ENCODE data around the gene SLC16A14. TPM values are rescaled to one million over a fixed set of nuclear protein-coding genes. Genes with fewer than 3 reads are reported as not detected.

SLC16A14 gene
- total RNA-seq, 1 experiment from 2014 or later = not detected

DNA sequence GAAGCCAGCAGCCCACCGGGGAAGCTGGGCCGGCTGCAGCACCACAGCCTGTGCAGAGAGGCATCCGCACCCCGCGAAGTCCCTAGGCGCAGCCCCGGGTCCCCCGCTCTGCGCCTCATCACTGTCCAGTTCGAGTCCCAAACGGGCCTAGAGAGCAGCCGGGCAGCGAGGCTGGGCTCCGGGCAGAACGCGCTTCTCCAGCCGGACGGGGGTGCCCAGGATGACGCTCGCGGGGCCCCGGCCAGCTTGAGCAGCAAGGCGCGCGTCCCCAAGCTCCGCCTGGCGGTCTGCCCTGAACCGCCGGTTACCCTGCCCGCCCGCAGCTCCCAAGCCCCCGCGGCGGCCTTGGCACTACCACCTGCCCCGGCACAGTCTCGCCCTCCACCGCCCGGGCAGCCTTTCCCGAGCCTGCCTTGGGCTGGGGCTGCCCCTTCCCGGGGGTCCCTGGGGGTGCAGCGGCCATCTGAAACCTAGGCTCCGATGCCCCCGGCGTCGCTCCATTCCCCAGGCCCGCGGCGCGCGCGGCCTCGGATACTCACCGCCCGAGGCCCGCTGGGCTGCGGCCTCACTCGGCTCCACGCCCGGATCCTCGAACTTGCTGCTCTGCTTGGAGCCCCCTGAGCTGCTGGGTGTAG, 591 bp downstream of the SLC16A14 start:
- intact Hi-C loops (cut with micrococcal nuclease; ENCODE audit: unreplicated experiment) = loop anchor here (5.0 kb wide), 1 partner anchor 544 kb away; no protein-coding TSS in a partner anchor
- CTCF ChIA-PET = interaction anchor here (2.1 kb wide), 1 partner anchor 92 kb away, joined by 18 read pairs; no protein-coding TSS in a partner anchor
- Histone ChIP-seq H3K4me3 (ENCODE audit: low read depth, low read length) (peak overlapping the region; percentile 39), H3K4me1 (no peaks in the 10 kb centered on the region), H3K36me3 (ENCODE audit: control insufficient read depth, insufficient read depth, low read length) (no peaks in the 10 kb centered on the region), H3K9me3 (no peaks in the 10 kb centered on the region), H3K27me3 (replicated peaks; ENCODE audit: control insufficient read depth, insufficient read depth, low read length) (no peaks in the 10 kb centered on the region)
- peak; percentile 35 for DNase-seq
- POLR2A ChIA-PET = no interaction called here
- Mint-ChIP-seq H3K36me3 (ENCODE audit: insufficient read depth, unreplicated experiment) (no peaks in the 10 kb centered on the region), H3K27ac (ENCODE audit: unreplicated experiment) (no peak overlapping the region), H3K27me3 (ENCODE audit: insufficient read depth, unreplicated experiment) (peaks cover 12% of the 10 kb centered on the region), H3K4me3 (ENCODE audit: unreplicated experiment) (peak overlapping the region; percentile 77), H3K9me3 (ENCODE audit: unreplicated experiment) (no peaks in the 10 kb centered on the region), H3K4me1 (ENCODE audit: low read depth, unreplicated experiment) (no peaks in the 10 kb centered on the region)
- no TSS peak for BruUV-seq (replicated peaks)
- TF ChIP-seq, protein P1, sequence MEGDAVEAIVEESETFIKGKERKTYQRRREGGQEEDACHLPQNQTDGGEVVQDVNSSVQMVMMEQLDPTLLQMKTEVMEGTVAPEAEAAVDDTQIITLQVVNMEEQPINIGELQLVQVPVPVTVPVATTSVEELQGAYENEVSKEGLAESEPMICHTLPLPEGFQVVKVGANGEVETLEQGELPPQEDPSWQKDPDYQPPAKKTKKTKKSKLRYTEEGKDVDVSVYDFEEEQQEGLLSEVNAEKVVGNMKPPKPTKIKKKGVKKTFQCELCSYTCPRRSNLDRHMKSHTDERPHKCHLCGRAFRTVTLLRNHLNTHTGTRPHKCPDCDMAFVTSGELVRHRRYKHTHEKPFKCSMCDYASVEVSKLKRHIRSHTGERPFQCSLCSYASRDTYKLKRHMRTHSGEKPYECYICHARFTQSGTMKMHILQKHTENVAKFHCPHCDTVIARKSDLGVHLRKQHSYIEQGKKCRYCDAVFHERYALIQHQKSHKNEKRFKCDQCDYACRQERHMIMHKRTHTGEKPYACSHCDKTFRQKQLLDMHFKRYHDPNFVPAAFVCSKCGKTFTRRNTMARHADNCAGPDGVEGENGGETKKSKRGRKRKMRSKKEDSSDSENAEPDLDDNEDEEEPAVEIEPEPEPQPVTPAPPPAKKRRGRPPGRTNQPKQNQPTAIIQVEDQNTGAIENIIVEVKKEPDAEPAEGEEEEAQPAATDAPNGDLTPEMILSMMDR (IDR thresholded peaks at IDR 0.05; ENCODE audit: insufficient read depth in 1 of 2, low read depth in 1 of 2, low read length in 1 of 2, severe bottlenecking in 1 of 2, unreplicated experiment in 1 of 2) = peak in 1 of 2 experiments; percentile 6

DNA sequence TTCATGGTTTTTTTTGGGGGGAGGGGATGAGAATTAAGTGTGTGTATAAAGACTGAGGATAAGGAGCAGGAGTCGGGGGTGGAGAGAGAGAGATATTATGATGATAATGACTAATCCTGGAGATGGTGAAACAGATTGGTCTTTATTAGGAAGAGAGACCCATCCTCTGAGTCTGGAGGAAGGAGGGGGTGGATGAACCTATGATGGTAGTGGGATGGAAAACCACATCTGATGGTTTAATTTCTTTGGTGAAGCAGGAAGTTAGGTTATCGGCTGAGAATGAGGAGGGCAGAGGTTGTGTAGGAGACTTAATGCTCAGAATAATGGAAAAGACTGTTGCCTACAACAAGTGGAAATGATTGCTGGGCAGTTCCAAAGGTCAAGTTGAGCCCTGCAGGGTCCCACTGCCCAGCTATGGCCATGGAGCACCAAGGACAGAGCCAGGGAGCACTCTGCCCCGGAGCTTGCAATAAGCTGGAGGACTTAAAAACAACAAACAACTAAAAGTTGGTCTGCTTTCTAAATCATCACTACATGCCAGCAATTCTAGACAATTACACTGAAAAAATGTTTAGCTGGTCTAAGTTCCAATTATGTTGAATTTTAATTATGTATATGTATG, 7.9 kb downstream of the SLC16A14 start:
- H3K9me3 Mint-ChIP-seq (ENCODE audit: unreplicated experiment) = no peaks in the 10 kb centered on the region
- DNase-seq = no peak
- Histone ChIP-seq H3K9me3 (no peaks in the 10 kb centered on the region), H3K27me3 (replicated peaks; ENCODE audit: control insufficient read depth, insufficient read depth, low read length) (no peaks in the 10 kb centered on the region), H3K4me1 (no peaks in the 10 kb centered on the region), H3K4me3 (ENCODE audit: low read depth, low read length) (no peak overlapping the region), H3K36me3 (ENCODE audit: control insufficient read depth, insufficient read depth, low read length) (no peaks in the 10 kb centered on the region)
- no peaks in the 10 kb centered on the region for H3K4me1 Mint-ChIP-seq (ENCODE audit: low read depth, unreplicated experiment)
- no peak overlapping the region for H3K4me3 Mint-ChIP-seq (ENCODE audit: unreplicated experiment)
- H3K27me3 Mint-ChIP-seq (ENCODE audit: insufficient read depth, unreplicated experiment) = peaks cover 2% of the 10 kb centered on the region
- no TSS peak for BruUV-seq (replicated peaks)
- ChIA-PET POLR2A (no interaction called here), CTCF (no interaction called here)
- TF ChIP-seq, protein P1 (IDR thresholded peaks at IDR 0.05; ENCODE audit: insufficient read depth in 1 of 2, low read depth in 1 of 2, low read length in 1 of 2, severe bottlenecking in 1 of 2, unreplicated experiment in 1 of 2) = no peak
- intact Hi-C loops (cut with micrococcal nuclease; ENCODE audit: unreplicated experiment) = no loop called here
- H3K27ac Mint-ChIP-seq (ENCODE audit: unreplicated experiment) = no peak overlapping the region
- H3K36me3 Mint-ChIP-seq (ENCODE audit: insufficient read depth, unreplicated experiment) = no peaks in the 10 kb centered on the region

DNA sequence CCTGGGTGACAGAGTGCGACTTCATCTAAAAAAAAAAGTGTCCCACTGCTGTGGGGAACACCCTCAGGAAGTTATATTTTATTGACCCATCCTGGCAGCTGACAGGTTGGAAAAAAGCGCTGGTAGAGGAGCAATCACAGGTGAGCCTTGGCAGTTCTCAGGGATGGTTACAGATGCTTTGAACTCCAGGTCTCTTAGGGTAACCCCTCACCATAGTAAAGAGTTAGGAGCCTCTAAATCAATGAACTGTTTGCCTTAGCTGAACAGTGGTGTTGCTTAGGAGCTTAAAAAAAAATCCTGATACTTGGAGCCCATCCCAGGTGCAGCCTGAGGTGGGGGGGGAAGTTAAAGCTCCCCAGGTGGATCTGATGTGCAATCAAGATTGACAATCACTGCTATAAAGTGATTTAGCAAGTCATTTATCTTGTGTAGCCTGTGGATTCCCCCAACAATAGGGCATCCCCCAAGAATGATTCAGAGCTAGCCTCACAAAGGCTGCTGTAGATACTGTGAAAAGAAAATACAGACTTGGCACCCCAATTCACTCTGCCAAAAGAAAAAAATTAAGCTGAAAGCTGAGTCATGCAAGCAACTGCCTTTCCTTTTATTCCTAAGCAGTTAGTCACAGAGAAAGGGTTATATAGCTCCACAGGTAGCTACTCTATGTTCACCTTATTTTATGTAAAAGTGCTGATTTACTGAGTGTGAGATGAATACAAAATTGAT, 14.8 kb downstream of the SLC16A14 start:
- H3K27ac Mint-ChIP-seq (ENCODE audit: unreplicated experiment) = no peak overlapping the region
- no peaks in the 10 kb centered on the region for H3K4me1 Mint-ChIP-seq (ENCODE audit: low read depth, unreplicated experiment)
- no peak for DNase-seq
- Histone ChIP-seq H3K9me3 (no peaks in the 10 kb centered on the region), H3K4me3 (ENCODE audit: low read depth, low read length) (no peak overlapping the region), H3K4me1 (no peaks in the 10 kb centered on the region), H3K27me3 (replicated peaks; ENCODE audit: control insufficient read depth, insufficient read depth, low read length) (no peaks in the 10 kb centered on the region), H3K36me3 (ENCODE audit: control insufficient read depth, insufficient read depth, low read length) (no peaks in the 10 kb centered on the region)
- intact Hi-C loops (cut with micrococcal nuclease; ENCODE audit: unreplicated experiment) = no loop called here
- no peaks in the 10 kb centered on the region for H3K27me3 Mint-ChIP-seq (ENCODE audit: insufficient read depth, unreplicated experiment)
- no TSS peak for BruUV-seq (replicated peaks)
- no peak overlapping the region for H3K4me3 Mint-ChIP-seq (ENCODE audit: unreplicated experiment)
- ChIA-PET CTCF (no interaction called here), POLR2A (no interaction called here)
- TF ChIP-seq, protein P1 (IDR thresholded peaks at IDR 0.05; ENCODE audit: insufficient read depth in 1 of 2, low read depth in 1 of 2, low read length in 1 of 2, severe bottlenecking in 1 of 2, unreplicated experiment in 1 of 2) = no peak
- no peaks in the 10 kb centered on the region for H3K36me3 Mint-ChIP-seq (ENCODE audit: insufficient read depth, unreplicated experiment)
- H3K9me3 Mint-ChIP-seq (ENCODE audit: unreplicated experiment) = no peaks in the 10 kb centered on the region
